HG02571 (cell line): ENCODE data around the gene USP22.
A peak's percentile ranks its signal among the peaks of the same experiment; 100 is the strongest.

ENCODE experiments used
- ATAC-seq: cut with Tn5 transposase; IDR thresholded peaks from one replicate; pipeline ENCODE4 v1.9.1; 2021; ENCODE audit warnings: mild to moderate bottlenecking, moderate library complexity; ENCODE audit not compliant: unreplicated experiment

Gene USP22

GRCh38 chr17:21049457-21049856 is 6.6 kb upstream of the USP22 start:
- no peak for ATAC-seq

DNA sequence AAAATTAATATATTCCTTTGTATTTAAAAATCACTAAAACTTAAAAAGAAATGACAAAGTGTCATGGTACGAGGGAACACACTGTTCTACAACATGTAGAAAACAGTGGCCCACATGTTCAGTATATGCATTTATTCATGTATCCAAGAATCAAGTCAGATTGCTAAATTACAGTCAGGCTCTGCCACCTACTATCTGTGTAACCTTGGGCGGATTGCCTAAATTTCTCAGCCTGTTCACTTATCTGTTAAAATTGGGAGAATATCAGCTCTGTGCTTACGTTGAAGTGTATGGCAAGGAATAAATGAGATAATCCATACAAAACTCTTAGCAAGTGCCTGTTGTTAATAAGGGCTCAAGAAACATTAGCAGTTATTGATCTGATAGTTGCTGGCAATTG is 3.4 kb upstream of the USP22 start:
- no peak for ATAC-seq

DNA sequence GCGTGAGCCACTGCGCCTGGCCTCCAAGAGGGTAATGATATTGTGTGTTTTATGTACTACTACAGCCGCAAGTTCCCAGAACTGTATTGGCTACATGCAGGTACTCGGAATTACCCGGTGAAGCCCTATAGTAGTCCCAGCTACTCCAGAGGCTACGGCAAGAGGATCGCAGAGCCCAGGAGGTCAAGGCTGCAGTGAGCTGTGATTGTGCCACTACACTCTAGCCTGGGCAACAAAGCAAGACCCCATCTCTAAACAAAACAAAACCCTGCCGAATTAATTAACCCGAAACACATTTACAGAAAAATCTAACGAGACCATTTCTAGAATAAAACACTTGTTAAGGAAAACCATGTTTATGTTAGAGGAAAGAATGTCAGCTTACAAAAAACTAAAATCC is 2.2 kb upstream of the USP22 start:
- ATAC-seq: no peak

DNA sequence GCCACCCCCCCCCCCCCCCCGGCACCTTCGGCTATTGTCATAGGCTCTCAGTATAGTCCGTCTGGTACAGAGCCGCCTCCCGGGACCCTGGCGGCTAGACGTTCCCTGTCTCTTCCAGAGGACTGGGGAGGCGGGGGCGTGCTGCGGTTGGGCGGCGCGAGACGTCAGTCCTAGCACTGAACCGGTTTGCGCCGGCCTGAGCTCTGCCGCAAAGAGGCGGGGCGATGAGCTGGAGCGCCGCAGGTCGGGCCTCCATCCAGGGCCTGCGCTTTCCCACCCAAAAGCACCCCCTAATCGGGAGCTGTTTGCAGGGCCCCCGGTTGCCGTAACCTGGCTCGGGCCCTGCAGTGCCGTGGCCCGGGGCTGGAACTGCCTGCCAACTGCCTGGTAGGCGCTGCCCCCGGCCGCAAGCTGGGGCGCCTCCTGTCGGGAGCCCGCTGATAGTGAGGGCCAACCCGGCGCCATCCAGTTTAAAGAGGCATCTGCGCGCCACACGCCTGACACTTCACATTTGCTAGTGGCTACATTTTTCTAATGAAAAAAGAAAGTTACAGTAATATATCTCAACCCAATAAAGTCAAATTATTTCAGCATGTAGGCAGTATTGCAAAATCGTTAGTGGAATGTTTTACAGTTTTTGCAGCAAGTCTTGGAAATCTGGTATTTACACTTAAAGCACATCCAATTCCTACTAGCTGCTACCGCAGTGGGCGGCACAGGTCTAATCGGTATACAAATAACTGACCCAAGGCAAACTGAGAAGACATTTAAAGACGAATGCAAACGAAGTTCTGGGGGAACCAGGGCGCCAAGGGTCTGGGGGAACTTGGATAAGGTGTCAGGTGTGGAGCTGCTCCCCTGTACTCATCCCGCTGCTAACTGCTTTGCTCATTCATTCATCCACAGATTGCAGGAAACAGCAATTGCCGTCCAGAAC is 753 bp upstream of the USP22 start:
- ATAC-seq: peak; percentile 82

DNA sequence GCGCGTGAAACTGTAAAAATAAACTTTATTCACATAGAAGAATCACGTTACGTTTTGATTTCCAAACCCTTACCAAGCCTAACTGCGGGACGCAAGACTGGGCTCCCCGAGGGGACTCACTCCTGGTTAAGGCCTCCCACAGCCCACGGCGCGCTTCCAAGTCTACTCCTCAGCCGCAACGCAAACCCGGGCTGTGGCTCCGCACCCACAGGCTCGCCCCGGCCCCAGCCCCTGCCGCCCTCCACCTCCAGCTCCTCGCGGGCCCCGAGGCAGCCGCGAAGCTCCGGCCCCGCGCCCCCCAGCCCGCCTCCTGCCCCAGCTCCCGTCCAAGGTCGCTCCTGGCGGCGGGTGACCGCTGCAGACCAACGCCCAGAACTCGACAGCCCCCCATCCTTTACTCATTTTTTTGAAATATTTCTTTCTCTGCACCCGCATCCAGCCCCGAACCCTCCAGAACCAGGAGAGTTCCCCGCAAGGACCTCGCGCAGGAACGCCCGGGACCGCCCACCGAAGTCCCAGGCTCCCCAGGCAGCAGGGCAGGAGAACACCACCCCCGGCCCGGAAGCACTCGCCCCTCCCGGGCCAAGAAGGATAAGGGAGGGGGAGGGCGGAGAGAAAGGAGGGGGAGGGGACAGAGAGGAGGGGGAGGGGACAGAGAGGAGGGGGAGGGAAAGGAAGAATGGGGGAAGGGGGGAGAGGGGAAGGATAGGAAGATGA is 912 bp downstream of the USP22 start:
- ATAC-seq: no peak

DNA sequence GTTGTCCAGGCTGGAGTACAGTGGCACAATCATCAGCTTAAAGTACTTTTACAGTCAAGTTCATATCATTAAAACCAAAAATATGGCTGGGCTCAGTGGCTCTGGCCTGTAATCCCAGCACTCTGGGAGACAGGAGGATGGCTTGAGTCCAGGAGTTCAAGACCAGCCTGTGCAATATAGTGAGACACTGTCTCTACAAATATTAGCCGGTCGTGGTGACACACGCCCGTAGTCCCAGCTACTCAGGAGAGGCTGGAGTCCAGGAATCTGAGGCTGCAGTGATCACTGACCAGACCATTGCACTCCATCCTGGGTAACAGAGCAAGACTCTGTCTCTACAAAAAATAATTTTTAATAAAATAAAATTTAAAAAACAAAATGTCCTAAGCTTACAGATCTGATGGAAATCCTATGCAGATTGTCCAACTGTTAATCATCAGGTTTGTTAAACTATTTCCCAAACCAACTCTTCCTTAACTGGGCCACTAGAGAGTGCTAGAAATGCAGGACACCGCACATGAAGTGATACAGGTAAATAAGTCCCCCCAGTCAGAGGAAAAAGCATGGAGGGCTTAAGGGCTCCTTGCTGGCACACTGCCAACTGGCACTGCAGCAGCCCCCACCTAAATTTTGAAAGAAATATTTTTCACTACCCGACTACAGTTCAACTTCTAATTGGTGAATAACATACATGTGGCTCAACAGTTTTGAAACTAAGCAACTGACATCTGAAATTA is 2.8 kb downstream of the USP22 start:
- ATAC-seq: no peak

DNA sequence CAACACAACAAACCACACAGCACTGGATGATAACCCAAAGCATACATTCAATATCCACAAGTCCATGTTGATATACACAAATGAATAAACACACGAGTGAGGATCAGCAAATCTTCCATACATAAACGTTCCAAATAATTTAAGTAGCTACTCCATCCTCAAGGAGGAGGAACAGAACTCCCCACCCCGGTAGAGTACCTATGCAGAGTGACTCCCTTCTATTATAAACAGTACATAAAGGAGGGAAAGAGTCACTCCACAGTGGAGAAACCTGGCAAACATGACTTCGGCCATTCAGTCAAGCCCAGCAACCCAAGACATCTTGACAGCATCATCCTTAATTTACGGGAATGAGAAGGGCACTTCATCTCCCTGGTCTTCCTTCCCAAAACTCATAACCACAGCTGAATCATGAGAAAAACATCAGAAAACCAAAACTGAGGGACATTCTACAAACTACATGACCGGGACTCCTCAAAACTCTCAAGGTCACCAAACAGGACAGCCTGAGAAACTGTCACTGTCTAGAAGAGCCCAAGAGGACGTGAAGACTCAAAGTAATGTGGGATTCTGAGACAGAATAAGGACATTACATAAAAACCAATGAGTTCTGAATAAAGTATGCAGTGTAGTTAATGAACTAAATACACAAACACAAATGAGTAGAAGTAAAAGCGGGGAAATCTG is 5.6 kb downstream of the USP22 start:
- no peak for ATAC-seq

GRCh38 chr17:21036361-21036881 is 6.4 kb downstream of the USP22 start:
- ATAC-seq: no peak

DNA sequence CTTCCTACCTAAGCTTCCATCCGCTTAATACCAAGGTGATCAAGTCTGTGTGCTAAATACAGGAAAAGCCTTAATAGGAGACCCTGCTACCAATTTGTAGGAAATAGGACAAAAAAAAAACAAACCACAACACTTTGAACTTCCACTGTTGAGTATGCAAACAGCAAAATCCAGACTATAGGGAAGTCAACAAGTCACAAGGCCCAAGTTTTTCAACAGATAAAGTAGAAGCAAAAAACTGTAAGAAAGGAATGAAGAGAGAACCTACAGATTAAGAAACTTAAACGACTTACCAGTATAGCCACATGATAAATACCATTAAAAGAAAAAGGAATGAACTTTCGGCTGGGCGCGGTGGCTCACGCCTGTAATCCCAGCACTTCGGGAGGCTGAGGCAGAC is 7.4 kb downstream of the USP22 start:
- no peak for ATAC-seq

DNA sequence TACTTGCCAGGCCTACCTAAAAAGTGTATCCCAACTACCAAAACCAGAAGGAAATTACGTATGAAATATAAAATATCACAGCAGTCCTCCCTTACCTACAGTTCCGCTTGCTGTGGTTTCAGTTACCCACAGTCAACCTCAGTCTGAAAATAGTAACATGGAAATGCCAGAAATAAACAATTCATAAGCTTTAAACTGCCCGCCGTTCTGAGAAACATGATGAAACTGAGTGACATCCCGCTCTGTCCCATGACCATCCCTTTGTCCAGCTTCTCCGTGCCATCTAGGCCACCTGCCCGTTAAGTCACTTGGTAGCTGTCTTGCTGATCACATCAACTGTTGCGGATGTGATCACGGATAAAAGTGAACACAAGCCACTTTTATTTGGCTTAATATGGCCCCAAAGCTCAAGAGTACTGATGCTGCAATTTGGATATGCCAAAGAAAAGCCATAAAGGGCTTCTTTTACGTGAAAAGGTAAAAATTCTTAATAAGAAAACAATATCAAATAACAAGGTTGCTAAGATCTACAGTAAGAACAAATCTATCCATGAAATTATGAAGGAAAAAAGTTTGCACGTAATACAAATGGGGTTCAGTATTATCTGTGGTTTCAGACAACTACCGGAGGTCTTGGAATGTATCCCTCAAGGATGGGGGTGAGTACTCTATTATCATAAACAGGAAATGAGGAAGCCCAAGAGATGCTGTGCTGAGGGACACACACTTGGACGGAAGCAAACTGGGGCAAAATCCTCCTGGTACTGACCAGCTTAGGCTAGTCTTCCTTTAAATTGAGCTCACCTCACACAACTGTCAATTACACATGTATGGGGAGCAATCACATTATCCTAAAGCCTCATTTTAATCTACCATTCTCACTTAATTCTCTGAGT is 8.2 kb downstream of the USP22 start:
- ATAC-seq: peak; percentile 52

GRCh38 chr17:21033350-21033749 is 9.5 kb downstream of the USP22 start:
- no peak for ATAC-seq

GRCh38 chr17:21031756-21032396 is 10.9 kb downstream of the USP22 start:
- ATAC-seq: no peak

- no peak for ATAC-seq
These were observed 12.4 kb downstream of the USP22 start for GRCh38 chr17:21030375-21030774.

- ATAC-seq: no peak
These were observed 13.3 kb downstream of the USP22 start for GRCh38 chr17:21029515-21029914.

GRCh38 chr17:21029036-21029435 is 13.8 kb downstream of the USP22 start:
- no peak for ATAC-seq

DNA sequence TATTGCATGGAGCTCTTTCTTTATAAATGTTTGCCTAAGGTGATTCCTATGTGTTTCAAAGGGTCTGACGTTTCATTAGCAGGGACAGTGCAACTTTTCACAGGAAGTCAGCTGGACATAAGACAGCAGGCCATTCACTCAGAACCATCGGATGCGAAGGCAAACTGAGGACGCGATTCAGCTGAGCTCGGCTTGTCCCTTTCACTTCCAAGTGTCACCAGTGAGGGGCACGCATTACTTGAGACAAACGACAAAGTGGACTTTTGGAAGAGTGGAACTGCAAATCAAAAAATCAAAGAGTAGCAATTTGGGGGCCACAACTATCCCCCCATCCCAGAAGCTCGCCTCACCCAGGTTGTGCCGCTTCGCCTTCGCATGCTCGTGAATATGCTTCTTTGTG is 14.6 kb downstream of the USP22 start:
- ATAC-seq: no peak

DNA sequence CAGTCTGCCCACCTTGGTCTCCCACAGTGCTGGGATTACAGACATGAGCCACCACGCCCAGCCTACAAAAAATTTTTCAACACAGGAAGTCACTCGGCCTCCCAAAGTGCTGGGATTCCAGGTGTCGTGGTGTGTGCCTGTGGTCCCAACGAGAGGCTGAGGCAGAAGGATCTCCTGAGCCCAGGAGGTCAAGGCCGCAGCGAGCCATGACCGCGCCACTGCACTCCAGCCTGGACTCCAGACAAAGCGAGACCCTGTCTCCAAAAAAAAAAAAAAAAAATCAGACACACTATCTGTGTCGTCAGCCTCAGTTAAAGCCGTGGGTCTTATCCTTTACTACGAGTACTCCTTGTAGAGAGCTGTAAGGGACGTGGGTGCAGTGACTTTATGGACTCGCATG is 15.8 kb downstream of the USP22 start:
- no peak for ATAC-seq

DNA sequence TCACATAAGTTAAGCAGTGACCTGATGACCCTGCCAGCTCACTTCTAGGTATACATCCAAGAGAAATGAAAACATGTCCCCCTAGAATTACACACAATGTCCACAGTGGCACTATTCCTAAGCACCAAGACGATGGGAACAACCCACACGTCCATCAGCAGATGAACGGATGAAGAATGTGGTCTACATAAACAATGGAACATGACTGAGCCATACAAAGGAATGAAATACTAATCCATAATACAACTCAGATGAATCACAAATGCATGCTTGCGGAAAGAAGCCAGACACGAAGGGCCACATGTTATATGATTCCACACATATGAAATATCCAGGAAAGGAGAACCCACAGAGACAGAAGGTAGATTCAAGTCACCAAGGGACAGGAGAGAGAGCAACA is 17.4 kb downstream of the USP22 start:
- ATAC-seq: no peak

GRCh38 chr17:21024024-21024423 is 18.8 kb downstream of the USP22 start:
- no peak for ATAC-seq
